Neural cell (in vitro differentiated cells): ENCODE data around the gene DGKB. TPM values are rescaled to one million over a fixed set of nuclear protein-coding genes. Genes with fewer than 3 reads are reported as not detected.

Experiments
- H2AFZ ChIP-seq: fragments of 200-600, 300-800 bp; sonication (generic), shearing (Covaris generic); 2 replicates; pipeline ENCODE4 v1.6.0; 2014; ENCODE audit warnings: low read depth, mild to moderate bottlenecking, antibody characterized with exemption, low read length, moderate library complexity
- H3F3A ChIP-seq: fragments of 200-600 bp; shearing (Covaris generic); 2 replicates; pipeline ENCODE4 v1.6.1; 2016; ENCODE audit warnings: mild to moderate bottlenecking, moderate library complexity, mixed read lengths, antibody characterized with exemption, low read length; ENCODE audit not compliant: insufficient read depth, poor library complexity, severe bottlenecking
- H3K27ac ChIP-seq: fragments of 200-600, 300-800 bp; sonication (generic), shearing (Covaris generic); 2 replicates; pipeline ENCODE4 v1.5.1; 2014; ENCODE audit warnings: mild to moderate bottlenecking, low read length, moderate library complexity
- H3K27me3 ChIP-seq: fragments of 300-800, 200-600 bp; sonication (generic), shearing (Covaris generic); 2 replicates; pipeline ENCODE4 v1.6.0; 2014; ENCODE audit warnings: mild to moderate bottlenecking, low read depth, low read length, moderate library complexity; ENCODE audit not compliant: insufficient read depth
- H3K36me3 ChIP-seq: fragments of 300-800, 200-600 bp; sonication (generic), shearing (Covaris generic); 2 replicates; pipeline ENCODE4 v1.5.1; 2014; ENCODE audit warnings: mild to moderate bottlenecking, antibody characterized with exemption, low read length, moderate library complexity; ENCODE audit not compliant: insufficient read depth
- H3K4me2 ChIP-seq: fragments of 300-800, 200-600 bp; sonication (generic), shearing (Covaris generic); 2 replicates; pipeline ENCODE4 v1.6.0; 2014; ENCODE audit warnings: mild to moderate bottlenecking, low read length
- H3K4me3 ChIP-seq: fragments of 300-800, 200-600 bp; sonication (generic), shearing (Covaris generic); 2 replicates; pipeline ENCODE4 v1.5.1; 2014; ENCODE audit warnings: mild to moderate bottlenecking, low read length, moderate library complexity
- H3K79me2 ChIP-seq: fragments of 200-600 bp; shearing (Covaris generic); replicated peaks from 2 replicates; pipeline ENCODE4 v1.6.0; 2014; ENCODE audit warnings: mild to moderate bottlenecking, low read length, moderate library complexity; ENCODE audit not compliant: insufficient read depth
- H3K9ac ChIP-seq: fragments of 300-800, 200-600 bp; sonication (generic), shearing (Covaris generic); 2 replicates; pipeline ENCODE4 v1.6.1; 2016; ENCODE audit warnings: mild to moderate bottlenecking, low read length, mixed read lengths
- H3K9me2 ChIP-seq: fragments of 200-600 bp; shearing (Covaris generic); 2 replicates; pipeline ENCODE4 v1.6.1; 2016; ENCODE audit warnings: mild to moderate bottlenecking, low read length, mixed read lengths; ENCODE audit not compliant: insufficient read depth
- H3K9me3 ChIP-seq: fragments of 200-600, 300-800 bp; sonication (generic), shearing (Covaris generic); 2 replicates; pipeline ENCODE4 v1.6.1; 2016; ENCODE audit warnings: mild to moderate bottlenecking, mixed run types, low read length, moderate library complexity, mixed read lengths
- H4K20me1 ChIP-seq: fragments of 200-600 bp; shearing (Covaris generic); 2 replicates; pipeline ENCODE4 v1.6.1; 2016; ENCODE audit warnings: mild to moderate bottlenecking, mixed run types; ENCODE audit not compliant: insufficient read depth
- CTCF ChIP-seq: fragments of 450-650 bp; IDR thresholded peaks from 2 replicates; pipeline ENCODE4 v1.5.1; 2014; ENCODE audit warnings: antibody characterized with exemption, mild to moderate bottlenecking, moderate library complexity; ENCODE audit not compliant: poor library complexity, severe bottlenecking
- EP300 ChIP-seq: fragments of 450-650 bp; conservative IDR thresholded peaks from 2 replicates; pipeline ENCODE4 v1.6.1; 2014; ENCODE audit warnings: antibody characterized with exemption, mild to moderate bottlenecking, moderate library complexity; ENCODE audit not compliant: poor library complexity, severe bottlenecking
- EZH2 ChIP-seq: fragments of 200-600, 300-800 bp; shearing (Covaris generic), sonication (generic); IDR thresholded peaks from 2 replicates; pipeline ENCODE4 v1.6.1; 2014; ENCODE audit warnings: antibody characterized with exemption, low read length, borderline replicate concordance, mild to moderate bottlenecking; ENCODE audit not compliant: insufficient read depth, poor library complexity, severe bottlenecking
- MXI1 ChIP-seq: fragments of 450-650 bp; conservative IDR thresholded peaks from 2 replicates; pipeline ENCODE4 v1.6.1; 2014; ENCODE audit warnings: antibody characterized with exemption, mild to moderate bottlenecking; ENCODE audit not compliant: poor library complexity, severe bottlenecking
- POLR2AphosphoS5 ChIP-seq: IDR thresholded peaks from 2 replicates; pipeline ENCODE4 v1.6.1; 2012
- RAD21 ChIP-seq: fragments of 450-650 bp; conservative IDR thresholded peaks from 2 replicates; pipeline ENCODE4 v1.6.1; 2014; ENCODE audit warnings: antibody characterized with exemption, mild to moderate bottlenecking, moderate library complexity
- REST ChIP-seq: IDR thresholded peaks from 2 replicates; pipeline ENCODE4 v1.6.1; 2012; ENCODE audit warnings: borderline replicate concordance
- SMC3 ChIP-seq: fragments of 450-650 bp; conservative IDR thresholded peaks from 2 replicates; pipeline ENCODE4 v1.6.1; 2014; ENCODE audit warnings: antibody characterized with exemption, mild to moderate bottlenecking, moderate library complexity; ENCODE audit not compliant: poor library complexity
- TAF1 ChIP-seq: IDR thresholded peaks from 2 replicates; pipeline ENCODE4 v1.6.1; 2012; ENCODE audit warnings: low read depth
- polyA plus RNA-seq: library from polyadenylated mRNA; depleted of rRNA; stranded (reverse); fragments of >200 nt; gene quantifications from 2 replicates; pipeline ENCODE4 v1.2.3, GENCODE V29; 2014

DGKB gene
- polyA plus RNA-seq, 1 donor from 2014 or later, result 0.20 TPM

GRCh38 chr7:14666304-14666703 lies 236.2 kb downstream of the DGKB start:
- H3K4me3 ChIP-seq, result no peak overlapping the region

GRCh38 chr7:14639801-14640200 lies 262.8 kb downstream of the DGKB start:
- Histone ChIP-seq H3K79me2 (no peaks in the 10 kb centered on the region), H3K4me3 (no peak overlapping the region), H3K27me3 (no peaks in the 10 kb centered on the region), H3F3A (no peaks in the 10 kb centered on the region), H3K36me3 (no peaks in the 10 kb centered on the region), H4K20me1 (no peaks in the 10 kb centered on the region), H2AFZ (no peak overlapping the region), H3K9ac (no peak overlapping the region), H3K9me2 (no peaks in the 10 kb centered on the region), H3K27ac (no peak overlapping the region), H3K4me2 (no peak overlapping the region), H3K9me3 (peaks cover 4% of the 10 kb centered on the region)
- TF ChIP-seq RAD21, result no peak
- TF ChIP-seq EP300, result no peak
- TF ChIP-seq POLR2AphosphoS5, result no peak
- no peak for TF ChIP-seq MXI1
- TF ChIP-seq EZH2, result no peak
- no peak for TF ChIP-seq CTCF
- TF ChIP-seq SMC3, result no peak
- no peak for TF ChIP-seq REST
- no peak for TF ChIP-seq TAF1

More at GRCh38 chr7:14666304-14666703, 236.2 kb downstream of the DGKB start:
- Histone ChIP-seq H3K27me3 (no peaks in the 10 kb centered on the region), H3K36me3 (no peaks in the 10 kb centered on the region), H3K79me2 (no peaks in the 10 kb centered on the region), H3K27ac (no peak overlapping the region), H2AFZ (no peak overlapping the region), H4K20me1 (no peaks in the 10 kb centered on the region), H3K9me3 (no peaks in the 10 kb centered on the region), H3K9me2 (no peaks in the 10 kb centered on the region), H3K4me2 (no peak overlapping the region), H3K9ac (no peak overlapping the region), H3F3A (no peaks in the 10 kb centered on the region)
- TF ChIP-seq MXI1, result no peak
- no peak for TF ChIP-seq EZH2
- TF ChIP-seq RAD21, result no peak
- TF ChIP-seq EP300, result no peak
- no peak for TF ChIP-seq POLR2AphosphoS5
